AML-193 (cell line): Measurements from ENCODE around the gene MAP7.

ENCODE experiments used
- DNase-seq, 2 experiments: peaks; one replicate each; lab custom pipeline; 2025; lab: John Stamatoyannopoulos, UW

Gene MAP7

GRCh38 chr6:136564180-136564579 lies 14.0 kb upstream of the MAP7 start:
- no peak for DNase-seq

- DNase-seq: no peak
Measured at GRCh38 chr6:136563386-136564152, 13.3 kb upstream of the MAP7 start.

GRCh38 chr6:136562211-136562610 lies 12.0 kb upstream of the MAP7 start:
- no peak for DNase-seq

GRCh38 chr6:136553166-136553787 lies 3.1 kb upstream of the MAP7 start:
- DNase-seq: no peak

- no peak for DNase-seq
Measured at GRCh38 chr6:136552054-136552453, 1.8 kb upstream of the MAP7 start.

- no peak for DNase-seq
Measured at GRCh38 chr6:136551103-136551502, 881 bp upstream of the MAP7 start.

- DNase-seq: no peak
Measured at GRCh38 chr6:136550045-136550329, 235 bp downstream of the MAP7 start.

- no peak for DNase-seq
Measured at GRCh38 chr6:136549300-136550044, 750 bp downstream of the MAP7 start.

- DNase-seq: no peak
Measured at GRCh38 chr6:136548582-136549299, 1.5 kb downstream of the MAP7 start.

GRCh38 chr6:136547871-136548270 lies 2.4 kb downstream of the MAP7 start:
- no peak for DNase-seq

GRCh38 chr6:136547336-136547735 lies 2.9 kb downstream of the MAP7 start:
- DNase-seq: peak; percentile 21 to 40

- DNase-seq: no peak
Measured at GRCh38 chr6:136546331-136546730, 3.9 kb downstream of the MAP7 start.

- no peak for DNase-seq
Measured at GRCh38 chr6:136544326-136544725, 5.9 kb downstream of the MAP7 start.

GRCh38 chr6:136541395-136541794 lies 8.8 kb downstream of the MAP7 start:
- no peak for DNase-seq

- no peak for DNase-seq
Measured at GRCh38 chr6:136539967-136540652, 10.1 kb downstream of the MAP7 start.

- DNase-seq: no peak
Measured at GRCh38 chr6:136538836-136539235, 11.4 kb downstream of the MAP7 start.

GRCh38 chr6:136535880-136536650 lies 14.2 kb downstream of the MAP7 start:
- DNase-seq: no peak

- DNase-seq: no peak
Measured at GRCh38 chr6:136535017-136535765, 15.0 kb downstream of the MAP7 start.

- DNase-seq: no peak
Measured at GRCh38 chr6:136534268-136534667, 16.0 kb downstream of the MAP7 start.

- no peak for DNase-seq
Measured at GRCh38 chr6:136533487-136533886, 16.7 kb downstream of the MAP7 start.
